OCI-LY7 (cell line): Measurements from ENCODE around the gene ZNF417.

Experiments used
- CTCF ChIP-seq: fragments of 200-600 bp; sonication (generic); conservative IDR thresholded peaks from 2 replicates; pipeline ENCODE4 v1.5.1; 2014; ENCODE audit warnings: mild to moderate bottlenecking, antibody characterized with exemption, low read length, moderate library complexity, mixed read lengths
- EZH2phosphoT487 ChIP-seq: fragments of 200-600 bp; sonication (generic); IDR thresholded peaks from 2 replicates; pipeline ENCODE4 v1.6.1; 2018; ENCODE audit warnings: low read depth, borderline replicate concordance, mild to moderate bottlenecking, mixed run types, antibody characterized with exemption, low read length, moderate library complexity, mixed read lengths

- TF ChIP-seq CTCF, result no peak
- TF ChIP-seq EZH2phosphoT487, result no peak
These were observed 9.0 kb downstream of the ZNF417 start for GRCh38 chr19:57907394-57907793.
